MV-4-11 (cell line): Measurements from ENCODE around the gene SMPDL3B.

Source experiments
- DNase-seq: peaks from one replicate; lab custom pipeline; 2025; lab: John Stamatoyannopoulos, UW

Gene SMPDL3B

GRCh38 chr1:27940870-27941560 is 6.2 kb downstream of the SMPDL3B start:
- no peak for DNase-seq

- DNase-seq, result no peak
Measured at GRCh38 chr1:27941671-27942540, 7.1 kb downstream of the SMPDL3B start.

GRCh38 chr1:27945020-27945419 is 10.2 kb downstream of the SMPDL3B start:
- no peak for DNase-seq

DNA sequence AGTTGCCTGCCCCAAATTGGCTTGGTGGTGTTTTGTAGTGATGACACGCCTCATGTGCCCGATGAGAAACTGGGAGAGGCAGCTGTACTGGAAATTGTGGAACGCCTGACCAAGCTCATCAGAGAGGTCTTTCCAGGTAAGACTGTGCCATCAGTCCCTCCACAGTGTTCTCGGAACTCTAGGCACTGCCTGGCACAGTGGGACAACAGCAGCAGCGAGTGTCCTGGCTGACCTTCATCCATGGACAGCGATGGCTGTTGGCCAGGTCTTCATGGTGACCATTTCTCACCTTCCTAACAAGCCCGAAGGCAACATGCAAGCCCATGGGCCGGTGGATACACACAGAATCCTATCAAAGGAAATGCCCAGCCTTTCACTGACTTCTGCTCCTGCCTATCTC is 14.2 kb downstream of the SMPDL3B start:
- no peak for DNase-seq

GRCh38 chr1:27951396-27951795 is 16.6 kb downstream of the SMPDL3B start:
- DNase-seq, result no peak

DNA sequence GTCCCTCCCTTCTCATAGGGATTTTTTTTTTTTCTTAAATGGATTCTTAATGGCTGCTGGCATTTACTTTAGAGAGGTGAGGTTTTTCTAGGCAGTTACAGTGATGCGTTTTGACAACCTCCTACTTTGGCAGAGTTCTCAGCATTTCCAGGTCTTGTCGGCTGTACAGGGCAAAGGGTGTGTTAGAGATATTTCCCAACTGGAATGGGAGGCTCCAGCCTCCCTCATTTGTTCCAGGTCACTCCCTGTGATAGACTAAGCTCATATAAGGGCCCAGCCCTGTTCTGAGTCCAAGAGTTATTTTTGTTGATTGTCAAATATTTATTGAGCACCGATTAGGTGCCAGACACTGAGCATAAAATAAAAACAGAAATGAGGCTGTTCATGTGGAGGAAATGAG is 17.3 kb downstream of the SMPDL3B start:
- DNase-seq, result no peak

DNA sequence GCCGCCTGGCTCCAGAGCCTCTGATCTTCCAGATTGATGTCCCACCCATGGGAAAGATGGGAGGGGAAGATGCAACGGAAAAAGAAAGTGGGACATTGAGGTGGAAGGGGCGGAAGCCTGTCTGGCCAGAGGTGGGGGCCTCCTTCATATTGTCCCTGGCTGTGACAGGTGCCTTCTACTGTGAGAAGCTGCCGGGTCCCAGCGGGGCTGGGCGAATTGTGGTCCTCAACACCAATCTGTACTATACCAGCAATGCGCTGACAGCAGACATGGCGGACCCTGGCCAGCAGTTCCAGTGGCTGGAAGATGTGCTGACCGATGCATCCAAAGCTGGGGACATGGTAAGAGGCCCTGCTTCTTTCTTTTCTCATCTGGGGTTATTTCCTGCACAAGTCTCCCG is 19.4 kb downstream of the SMPDL3B start:
- DNase-seq, result no peak

GRCh38 chr1:27955076-27955475 is 20.3 kb downstream of the SMPDL3B start:
- no peak for DNase-seq

DNA sequence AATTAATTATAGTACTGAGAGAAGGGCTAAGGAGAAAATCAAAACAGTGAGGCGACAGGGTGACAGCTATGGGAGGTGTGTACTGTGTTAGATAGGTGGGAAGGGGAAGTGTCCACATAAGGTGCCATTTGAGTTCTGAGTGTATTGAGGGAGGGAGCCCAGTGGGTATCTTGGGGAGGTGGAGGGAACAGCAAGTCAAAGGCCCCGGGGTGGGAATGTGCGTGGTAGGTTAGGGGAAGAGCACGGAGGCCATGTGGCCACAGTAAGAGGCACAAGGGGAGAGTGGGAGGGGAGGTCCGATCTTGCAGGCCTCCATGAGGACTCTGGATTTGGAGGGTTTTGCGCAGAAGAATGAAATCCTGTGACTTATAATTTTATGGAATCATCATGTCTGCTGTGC is 22.0 kb downstream of the SMPDL3B start:
- DNase-seq, result no peak

GRCh38 chr1:27957655-27958054 is 22.9 kb downstream of the SMPDL3B start:
- no peak for DNase-seq

- DNase-seq, result no peak
Measured at GRCh38 chr1:27958513-27958912, 23.7 kb downstream of the SMPDL3B start.

- DNase-seq, result peak; percentile 67
Measured at GRCh38 chr1:27959792-27960603, 25.2 kb downstream of the SMPDL3B start, which contains the start of gene XKR8. Gene XKR8 (plus strand): TSS chr1:27959973. CDS start chr1:27960070, 97 bp downstream.

DNA sequence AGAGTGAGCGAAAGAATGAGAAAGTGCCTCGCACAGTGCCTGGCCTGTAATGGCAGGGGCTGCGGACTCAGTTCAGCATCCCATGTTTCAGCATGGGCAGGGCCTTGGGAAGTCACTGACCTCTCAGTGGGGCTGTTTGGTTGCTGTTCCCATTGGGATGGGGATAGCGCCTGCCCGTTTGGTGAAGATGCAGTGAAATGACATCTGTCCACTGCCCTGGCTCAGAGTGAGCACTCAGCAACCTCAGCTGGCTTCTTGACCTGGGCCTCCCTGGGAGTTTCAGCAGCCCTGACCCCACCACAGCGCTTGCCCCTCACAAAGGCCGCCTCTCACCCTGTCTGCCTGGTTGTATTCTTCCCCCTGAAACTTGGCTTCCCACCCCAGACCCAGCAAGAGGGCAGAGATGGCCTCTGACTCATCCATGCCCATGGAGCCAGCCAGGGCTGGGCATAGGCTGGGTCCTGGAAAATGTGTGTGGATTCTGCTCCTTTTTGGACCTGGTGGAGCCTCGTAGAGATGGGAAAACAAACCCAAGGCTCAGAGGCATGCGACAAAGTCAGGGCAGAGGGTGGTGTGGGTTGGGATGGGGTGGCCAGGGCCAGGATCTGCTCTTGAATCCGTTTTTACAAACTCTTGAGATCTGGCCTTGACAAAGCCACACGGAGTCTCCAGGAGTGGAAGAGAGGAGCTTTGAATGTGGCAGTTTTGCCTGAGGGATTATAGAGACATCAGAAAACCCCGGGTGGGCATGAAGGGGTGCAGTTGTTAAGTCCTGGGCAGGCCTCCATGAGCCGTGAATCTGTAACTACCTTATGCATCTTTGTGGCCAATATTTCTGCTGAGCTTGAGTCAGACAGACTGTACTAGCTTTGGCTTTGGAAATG is 26.2 kb downstream of the SMPDL3B start:
- no peak for DNase-seq

DNA sequence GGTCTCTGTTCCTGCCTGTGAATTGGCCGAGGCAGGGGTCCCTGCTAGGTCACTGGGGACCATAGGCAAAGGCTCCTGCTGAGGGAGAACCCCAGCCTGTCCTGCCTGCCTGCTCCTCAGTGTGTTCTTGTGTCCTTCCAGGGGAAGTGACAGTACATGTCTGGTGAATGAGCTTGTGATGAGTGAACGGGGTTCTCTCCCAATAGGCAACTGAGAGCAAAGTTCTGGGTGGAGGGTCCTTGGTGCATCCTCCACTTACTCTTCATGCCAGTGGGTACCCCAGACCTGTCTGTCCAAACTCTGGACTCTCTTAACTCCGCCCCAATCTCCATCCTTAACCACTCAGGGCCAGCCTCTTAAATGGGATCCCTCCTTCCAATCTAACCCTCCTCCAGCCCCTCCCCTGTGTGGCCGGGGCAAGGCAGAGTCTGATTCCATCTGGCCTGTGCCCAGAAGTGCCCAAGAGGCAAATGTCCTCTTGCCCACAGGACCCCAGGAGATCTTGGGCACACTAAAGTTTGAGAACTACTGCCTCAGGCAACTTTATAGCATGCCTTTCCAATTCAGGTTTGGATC is 26.9 kb downstream of the SMPDL3B start:
- no peak for DNase-seq

GRCh38 chr1:27963393-27963792 is 28.6 kb downstream of the SMPDL3B start:
- no peak for DNase-seq

- DNase-seq, result no peak
Measured at GRCh38 chr1:27966402-27967105, 31.8 kb downstream of the SMPDL3B start.

DNA sequence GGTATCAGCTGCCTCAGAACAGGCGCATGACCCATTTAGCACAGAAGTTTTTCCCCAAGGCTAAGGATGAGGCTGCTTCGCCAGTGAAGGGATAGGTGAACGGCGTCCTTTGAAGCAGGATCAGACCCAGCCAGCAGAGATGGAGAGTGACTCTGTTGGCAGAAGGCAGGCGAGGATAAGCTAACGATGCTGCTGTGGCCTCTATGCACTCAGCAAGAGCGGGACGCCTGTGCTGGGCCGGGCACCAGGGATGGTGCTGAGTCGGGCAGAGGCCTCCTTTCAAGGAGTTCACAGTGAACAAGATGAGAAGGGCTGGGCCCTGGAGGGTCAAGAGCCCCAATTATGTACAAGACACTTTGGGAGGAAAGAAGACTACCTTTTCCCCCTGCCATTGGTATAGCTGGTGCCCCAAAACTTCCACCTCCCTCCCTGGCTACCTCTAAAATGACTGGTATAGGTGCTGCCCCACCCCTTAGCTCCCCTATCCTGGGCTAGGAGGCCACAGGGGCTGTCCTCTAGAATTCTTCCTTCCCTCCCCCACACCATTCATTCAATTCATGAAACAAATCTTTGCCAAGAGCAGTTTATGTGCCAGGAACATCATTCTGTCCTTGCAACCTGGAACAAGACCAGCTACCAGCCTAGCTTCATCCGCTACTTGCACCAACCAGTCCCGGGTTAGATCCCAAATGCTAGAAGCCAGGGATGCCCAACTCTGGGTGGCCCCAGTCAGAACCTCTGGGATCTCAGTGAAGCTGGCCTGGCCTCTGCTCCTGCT is 32.5 kb downstream of the SMPDL3B start:
- DNase-seq, result no peak

DNA sequence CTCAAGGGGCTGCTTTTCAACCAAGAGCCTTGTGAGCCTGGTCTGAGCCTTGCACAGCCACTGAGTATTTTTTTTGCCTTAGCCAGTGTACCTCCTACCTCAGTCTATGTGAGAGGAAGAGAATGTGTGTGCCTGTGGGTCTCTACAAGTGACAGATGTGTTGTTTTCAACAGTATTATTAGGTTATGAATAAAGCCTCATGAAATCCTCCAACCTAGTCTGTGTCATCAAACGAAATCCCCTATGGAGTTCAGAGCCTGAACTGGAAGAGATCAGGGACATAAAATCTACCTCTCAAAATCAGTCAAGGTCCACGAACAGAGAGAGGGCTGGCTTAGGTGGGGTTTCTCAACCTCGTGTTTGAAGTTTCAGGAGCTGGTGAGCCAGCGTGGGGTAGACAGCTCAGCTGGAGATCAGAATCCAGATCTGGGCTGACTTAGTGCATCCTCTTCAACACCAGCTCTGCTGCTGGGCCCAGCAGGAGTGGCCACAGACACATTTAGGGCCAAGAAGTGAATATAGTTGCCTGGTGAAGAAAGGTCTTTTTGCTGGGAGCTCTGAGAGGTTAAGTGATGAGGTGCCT is 33.2 kb downstream of the SMPDL3B start:
- no peak for DNase-seq

- DNase-seq, result no peak
Measured at GRCh38 chr1:27968692-27969091, 33.9 kb downstream of the SMPDL3B start.
